CMK (cell line): ENCODE measurements around the gene MAJIN.
"Not testable (repeated sequence)": the region's sequence is repeated elsewhere in the genome, so short reads cannot be mapped to it uniquely, and the experiment has no call there.

Source experiments
- DNase-seq: peaks from one replicate; pipeline ENCODE4 v3.0.0-alpha.2; 2010; ENCODE audit warnings: low read depth

Gene MAJIN

DNA sequence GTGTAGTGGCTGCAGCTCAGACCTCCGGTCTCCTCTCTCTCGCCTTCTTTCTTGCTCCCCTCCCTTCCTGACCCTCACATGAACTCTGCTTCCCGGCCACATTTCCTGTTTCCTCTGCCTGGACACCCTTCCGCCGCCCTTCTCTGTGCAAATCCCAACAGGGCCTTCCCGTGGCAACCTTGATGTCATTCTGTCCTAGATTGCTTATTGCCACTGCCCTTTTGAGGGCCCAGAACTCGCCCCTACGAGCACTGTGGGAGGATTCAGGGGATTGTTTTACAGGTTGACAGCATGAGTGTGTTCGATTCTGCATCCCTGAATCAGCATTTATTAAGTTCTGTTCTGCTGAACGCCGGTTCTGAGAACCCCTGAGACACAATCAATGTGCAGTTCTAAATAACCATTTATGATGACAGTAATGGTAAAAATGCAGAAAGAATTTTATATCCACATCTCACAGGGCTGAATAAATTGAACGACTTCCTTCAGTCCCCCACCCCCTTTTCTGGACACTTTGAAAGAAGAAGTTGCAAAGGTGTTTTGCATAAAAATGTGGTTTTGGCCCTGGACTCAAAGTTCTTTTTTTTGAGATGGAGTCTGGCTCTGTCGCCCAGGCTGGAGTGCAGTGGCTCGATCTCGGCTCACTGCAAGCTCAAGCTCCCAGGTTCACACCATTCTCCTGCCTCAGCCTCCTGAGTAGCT lies 18.5 kb upstream of the MAJIN start:
- no peak for DNase-seq

DNA sequence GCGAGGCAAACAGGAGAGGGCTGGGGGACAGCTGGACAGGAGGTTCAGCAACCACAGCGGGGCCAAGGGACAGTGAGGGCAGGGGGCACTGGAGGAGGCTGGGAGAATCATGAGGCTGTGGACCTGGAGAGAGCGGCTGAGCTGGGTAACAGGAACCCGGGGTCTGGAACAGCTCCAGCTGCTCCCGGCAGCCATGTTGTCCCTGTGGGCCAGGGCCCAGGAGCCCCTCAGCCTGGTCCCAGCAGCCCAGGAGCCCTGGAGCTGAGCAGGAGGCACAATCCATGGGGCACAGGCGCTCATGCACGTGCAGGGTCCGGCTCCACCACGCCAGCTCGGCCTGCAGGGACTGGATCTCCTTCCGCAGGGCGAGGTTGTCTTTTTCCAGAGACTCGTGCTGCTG lies 17.5 kb upstream of the MAJIN start:
- DNase-seq, result no peak

DNA sequence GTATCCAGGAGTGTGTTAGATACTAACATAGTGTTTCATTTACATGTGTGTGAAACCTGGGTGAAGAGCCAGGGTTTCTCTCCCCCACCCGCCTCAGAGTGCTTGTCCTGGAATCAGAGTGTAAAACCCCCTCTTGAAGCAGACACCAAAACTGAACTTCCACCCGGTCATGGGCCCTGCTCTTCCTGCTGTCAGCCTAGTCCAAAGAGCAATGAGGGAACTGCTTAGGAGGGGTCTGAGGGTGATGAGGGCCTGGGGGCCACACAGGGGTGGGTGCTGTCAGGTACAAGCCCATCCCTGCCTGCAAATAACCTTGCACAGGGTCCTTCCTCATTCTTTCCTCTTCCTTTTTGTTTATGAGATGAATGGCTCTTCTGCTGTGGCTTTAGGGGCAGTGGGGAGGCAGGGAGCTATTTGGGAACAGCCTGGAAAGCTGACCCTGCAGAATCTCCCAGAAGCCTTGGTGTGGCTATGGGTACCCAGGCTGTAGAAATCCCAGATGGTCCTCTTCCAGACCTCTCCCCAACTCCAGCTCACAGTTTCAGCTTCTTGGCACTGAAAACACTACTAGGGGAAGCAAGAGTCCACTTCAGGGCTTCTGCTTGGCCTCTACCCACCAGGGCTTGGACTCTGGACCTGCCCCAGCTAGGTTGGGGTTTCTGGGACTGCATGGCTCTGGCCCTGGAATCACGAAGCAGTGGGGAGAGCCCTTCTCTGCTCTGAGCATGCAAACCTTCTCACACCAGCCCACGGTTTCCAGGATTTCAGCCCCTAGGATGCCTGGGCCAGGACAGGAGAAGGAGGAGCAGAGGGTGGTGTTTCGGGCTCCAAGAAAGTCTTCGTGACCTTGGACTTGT lies 16.3 kb upstream of the MAJIN start:
- DNase-seq, result no peak

- not testable (repeated sequence) for DNase-seq
Measured at GRCh38 chr11:64983339-64983738, 11.4 kb upstream of the MAJIN start.

DNA sequence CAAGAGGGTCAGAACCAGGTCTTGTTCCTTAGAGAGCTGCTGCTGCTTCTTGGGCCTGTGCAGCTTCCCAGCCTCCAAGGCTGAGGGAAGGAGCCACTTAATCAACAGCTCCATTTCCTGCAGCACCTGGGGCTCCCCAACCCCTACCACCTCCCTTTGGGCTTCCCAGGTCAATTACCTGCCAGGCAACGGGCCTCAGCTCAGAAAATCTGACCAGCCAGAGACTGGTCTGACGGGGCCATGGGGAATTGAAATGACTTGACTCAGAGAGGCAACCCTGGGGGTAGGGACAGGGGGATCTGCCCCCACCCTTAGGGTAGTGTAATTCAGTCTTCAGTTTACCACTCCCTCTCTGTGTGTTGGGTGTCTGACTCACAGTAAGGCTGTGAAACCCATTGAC lies 4.7 kb upstream of the MAJIN start:
- no peak for DNase-seq

- DNase-seq, result no peak
Measured at GRCh38 chr11:64974124-64974523, 2.2 kb upstream of the MAJIN start.

- DNase-seq, result no peak
Measured at GRCh38 chr11:64970731-64971151, 1.2 kb downstream of the MAJIN start.

DNA sequence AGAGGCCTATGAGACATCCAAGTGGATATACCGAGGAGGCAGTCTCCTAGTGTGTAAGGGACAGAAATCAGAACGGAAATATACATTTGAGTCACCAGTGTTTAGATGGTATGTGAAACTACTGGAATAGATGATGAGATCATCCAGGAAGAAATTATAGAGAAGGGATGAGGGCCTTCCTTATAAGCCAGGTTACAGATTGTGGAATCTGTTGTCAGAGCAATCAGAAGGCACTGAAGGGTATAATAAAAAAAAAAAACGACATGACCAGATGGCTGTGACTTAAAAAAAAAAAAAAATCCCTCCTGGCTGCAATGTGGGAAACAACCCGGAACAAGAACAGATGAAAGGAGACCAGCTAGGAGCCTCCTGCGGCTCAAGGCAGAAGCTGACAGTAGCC lies 2.7 kb downstream of the MAJIN start:
- no peak for DNase-seq

DNA sequence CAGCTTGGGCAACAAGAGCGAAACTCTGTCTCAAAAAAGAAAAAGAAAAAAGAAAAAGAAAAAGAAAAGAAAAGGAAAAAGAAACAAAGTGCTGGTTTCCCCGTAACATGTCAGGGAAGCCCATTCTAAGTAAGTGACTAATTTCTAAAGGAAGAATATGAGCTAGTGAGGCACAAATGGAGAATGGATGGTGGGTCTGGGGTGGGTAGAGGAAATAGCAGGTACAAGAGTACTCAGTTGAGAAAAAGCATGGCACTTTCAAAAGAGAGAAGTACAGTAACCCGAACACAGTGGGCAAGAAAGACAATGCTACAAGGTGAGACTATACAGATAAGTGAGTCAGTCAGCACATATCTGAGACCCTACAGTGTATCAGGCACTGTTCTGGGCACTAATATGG lies 4.5 kb downstream of the MAJIN start:
- DNase-seq, result no peak

DNA sequence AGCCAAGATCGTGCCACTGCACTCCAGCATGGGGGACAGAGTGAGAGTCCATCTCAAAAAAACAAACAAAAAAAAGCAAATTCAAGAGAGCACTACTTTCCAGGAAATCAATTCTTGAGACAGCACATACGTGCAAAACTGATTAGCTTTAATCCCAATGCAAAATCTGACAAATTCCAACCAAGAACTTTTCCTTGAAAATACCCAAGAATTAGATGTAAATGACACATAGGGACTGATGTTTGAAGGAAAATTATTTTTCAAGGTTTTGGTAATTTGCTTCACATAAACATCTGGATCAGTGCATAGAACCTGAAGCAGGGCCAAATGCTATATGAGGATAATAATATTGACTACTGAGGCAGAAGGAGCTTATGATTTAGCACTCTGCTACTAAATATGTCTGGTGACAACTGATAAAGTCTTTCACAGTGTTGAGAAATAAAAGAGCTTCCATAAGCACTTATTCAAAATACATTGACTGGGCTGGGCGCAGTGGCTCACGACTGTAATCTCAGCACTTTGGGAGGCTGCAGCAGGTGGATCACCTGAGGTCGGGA lies 8.8 kb downstream of the MAJIN start:
- DNase-seq, result no peak

DNA sequence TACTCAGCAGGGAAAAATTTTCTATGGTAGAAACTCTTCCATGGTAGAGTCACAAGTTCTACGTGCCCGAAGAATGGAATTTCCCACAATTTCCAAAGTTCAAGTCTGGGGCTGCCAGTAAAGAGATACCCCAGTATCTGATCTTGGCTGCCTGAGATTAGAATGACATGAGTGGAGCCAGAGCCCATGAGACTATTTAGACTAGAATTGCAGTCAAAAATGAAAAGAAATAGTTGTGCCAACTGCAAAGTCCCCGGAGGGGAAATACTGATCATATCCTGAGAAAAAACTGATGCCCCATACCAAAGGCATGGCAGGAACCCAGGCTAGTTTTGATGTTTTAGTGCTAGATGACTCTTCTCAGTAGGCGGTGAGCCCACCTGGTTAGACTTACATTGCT lies 11.2 kb downstream of the MAJIN start:
- no peak for DNase-seq

- DNase-seq, result no peak
Measured at GRCh38 chr11:64959498-64959897, 12.4 kb downstream of the MAJIN start.

DNA sequence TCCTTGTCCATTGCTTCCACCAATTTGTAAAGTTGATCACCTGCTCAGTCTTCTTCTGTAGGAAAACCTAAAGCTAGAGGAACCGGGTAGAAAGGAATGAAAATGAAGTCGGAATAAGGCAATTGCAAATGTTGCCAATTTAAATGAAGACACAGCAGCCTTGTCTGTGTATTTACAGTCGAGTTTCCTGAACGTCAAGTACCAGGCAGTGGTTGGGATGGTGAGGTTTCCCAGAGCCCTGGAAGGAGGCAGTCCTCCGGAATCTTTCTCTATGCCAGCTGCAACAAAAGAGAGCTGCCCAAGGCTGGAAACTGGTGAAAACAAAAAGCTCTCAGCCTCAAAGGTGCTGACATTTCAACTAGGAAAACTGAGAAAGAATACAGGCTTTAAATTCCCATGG lies 17.7 kb downstream of the MAJIN start:
- no peak for DNase-seq

GRCh38 chr11:64951529-64951928 lies 20.4 kb downstream of the MAJIN start:
- DNase-seq, result no peak

DNA sequence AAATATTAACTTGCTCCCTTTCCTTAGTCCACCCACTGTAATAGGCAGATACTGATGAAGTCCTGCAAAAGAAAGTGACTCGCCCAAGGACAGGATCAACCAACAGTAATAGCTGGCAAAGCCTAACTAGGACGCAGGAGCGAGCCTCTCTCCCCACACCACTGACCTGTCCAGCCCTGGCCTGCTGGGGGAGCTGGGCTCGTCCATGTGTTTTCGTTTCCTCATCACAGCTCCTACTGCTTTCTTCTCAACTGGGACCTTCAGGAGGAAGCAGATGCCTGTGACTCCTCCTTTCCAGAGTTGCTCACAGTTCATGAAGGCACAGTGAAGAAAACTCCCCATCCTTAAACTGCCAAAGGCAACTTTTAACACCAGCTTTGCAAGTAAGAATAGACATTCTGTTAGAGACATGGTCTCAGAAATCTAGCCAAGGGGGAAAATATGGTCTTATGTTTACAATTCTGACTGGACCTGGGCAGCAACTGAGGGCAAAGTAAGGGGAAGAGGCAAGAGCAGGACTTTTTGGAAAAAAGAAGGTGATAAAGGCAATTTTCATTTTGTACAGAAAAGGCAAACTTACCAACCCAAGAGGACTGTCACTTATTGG lies 24.6 kb downstream of the MAJIN start:
- DNase-seq, result no peak

DNA sequence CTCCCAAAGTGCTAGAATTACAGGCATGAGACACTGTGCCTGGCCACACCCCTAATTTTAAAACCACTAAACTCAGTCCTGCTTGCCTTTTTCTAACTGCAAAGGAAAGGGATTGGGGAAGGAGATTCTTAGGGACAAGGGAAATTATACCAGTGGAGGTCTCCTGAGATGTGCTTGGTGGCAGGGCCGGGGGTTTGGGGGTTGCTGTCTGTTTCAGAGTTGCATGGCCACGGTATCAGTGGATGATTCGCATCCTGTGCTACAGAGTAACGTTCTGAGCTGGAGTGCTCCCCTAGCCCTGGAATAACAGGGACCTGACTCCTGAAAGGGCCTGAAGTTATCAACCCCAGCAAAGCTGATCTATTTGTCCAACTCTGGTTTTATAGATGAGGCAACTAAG lies 35.4 kb downstream of the MAJIN start:
- DNase-seq, result no peak

DNA sequence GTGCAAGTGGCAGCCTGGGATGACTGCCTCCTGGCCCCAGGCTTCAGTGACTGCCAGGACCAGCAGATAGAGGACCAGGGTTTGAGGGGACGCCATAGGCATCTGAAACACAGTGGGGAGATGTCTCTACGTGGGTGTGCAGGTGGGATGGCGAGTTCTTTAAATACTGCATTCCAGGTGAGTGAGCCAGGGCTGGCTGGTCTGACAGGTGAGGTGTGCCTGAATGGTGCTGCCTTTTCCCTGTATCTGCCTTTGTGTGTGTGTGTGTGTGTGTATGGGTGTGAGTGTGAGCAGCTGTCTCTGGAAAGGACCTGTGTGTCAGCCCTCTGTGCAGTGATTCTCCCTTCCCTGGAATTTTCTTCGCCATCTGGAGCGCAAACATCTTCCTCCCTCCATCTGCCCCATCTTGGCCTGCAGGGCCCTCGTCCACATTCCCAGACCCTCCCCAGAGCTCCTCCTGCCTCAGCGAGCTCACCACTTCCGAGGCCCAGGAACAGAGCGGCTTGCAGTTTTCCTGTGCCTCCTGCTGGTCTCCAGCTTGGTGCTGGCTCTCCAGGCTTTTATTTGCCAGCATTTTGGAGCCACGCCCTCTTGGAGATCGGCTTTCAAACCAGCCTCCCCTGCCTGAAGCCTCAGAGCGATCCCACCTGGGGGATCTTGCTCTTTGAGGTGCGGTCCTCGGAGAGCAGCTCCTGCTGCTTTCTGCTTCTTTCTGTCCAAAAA lies 36.4 kb downstream of the MAJIN start, which contains the start of gene GPHA2:
GPHA2 (minus strand) TSS at position 535 of the 723 bp plus-strand sequence; CDS start at position 102, 433 bp downstream.
- no peak for DNase-seq

DNA sequence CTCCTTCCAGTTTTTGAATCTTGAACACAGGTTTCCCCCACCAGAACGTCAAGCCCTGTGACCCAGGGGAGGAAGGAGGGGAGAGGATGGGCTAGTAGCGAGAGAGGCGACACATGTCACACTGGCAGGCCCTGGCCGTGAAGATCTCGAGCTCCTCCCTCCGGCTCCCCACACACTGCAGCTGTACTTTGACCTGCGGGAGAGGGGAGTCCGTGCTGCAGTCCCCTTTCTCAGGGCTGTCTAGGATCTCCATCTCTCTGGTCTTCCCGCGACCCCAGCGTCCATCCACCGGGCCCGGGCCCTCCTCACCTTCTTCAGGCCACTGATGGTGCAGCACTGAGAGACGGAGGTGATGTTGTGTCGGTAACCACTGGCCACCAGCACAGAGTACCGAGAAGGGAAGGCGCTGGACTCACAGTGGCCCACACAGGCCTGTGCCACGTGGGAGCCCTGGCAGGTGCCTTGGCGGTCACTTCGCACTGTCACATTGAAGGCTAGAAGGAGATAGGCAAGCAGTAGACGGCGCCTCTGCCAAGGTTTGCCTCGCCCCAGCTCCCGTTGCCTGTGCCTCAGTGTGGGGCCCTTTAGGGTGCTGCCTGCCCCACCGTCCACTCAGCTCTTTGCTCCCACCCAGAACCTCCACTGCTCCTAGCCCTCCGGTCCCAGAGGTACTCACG lies 37.1 kb downstream of the MAJIN start:
- DNase-seq, result no peak

GRCh38 chr11:64933935-64934681 lies 37.8 kb downstream of the MAJIN start:
- DNase-seq, result no peak

GRCh38 chr11:64933213-64933934 lies 38.5 kb downstream of the MAJIN start:
- no peak for DNase-seq
